Activated gamma-delta T cell (primary cell): Measurements from ENCODE around the gene MUC5B.
"Not testable (repeated sequence)": the region's sequence is repeated elsewhere in the genome, so short reads cannot be mapped to it uniquely, and the experiment has no call there.

ENCODE experiments used
- DNase-seq: peaks from one replicate; lab custom pipeline; 2025; lab: John Stamatoyannopoulos, UW

Gene MUC5B

GRCh38 chr11:1251236-1251770, 28.4 kb downstream of the MUC5B start:
- no peak for DNase-seq

- DNase-seq = no peak
These were observed 29.7 kb downstream of the MUC5B start for GRCh38 chr11:1252371-1253102.

DNA sequence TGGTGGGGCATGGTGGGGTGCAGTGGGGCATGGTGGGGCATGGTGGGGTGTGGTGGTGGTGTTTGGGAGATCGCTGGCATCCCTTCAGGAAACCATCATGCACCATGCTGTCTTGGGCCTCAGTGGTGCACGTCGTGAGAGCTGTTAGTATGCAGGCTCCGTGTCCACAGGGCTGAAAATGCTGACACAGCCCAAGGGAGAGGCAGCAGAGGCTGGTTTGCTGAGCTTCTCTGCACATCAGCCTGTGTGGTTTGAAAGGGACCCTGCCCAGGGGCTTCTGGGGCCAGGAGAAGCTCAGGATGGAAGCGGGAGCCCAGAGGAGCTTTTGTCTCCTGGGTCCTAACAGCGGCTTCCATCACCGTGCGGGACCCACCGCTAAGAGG, 30.2 kb downstream of the MUC5B start:
- no peak for DNase-seq

DNA sequence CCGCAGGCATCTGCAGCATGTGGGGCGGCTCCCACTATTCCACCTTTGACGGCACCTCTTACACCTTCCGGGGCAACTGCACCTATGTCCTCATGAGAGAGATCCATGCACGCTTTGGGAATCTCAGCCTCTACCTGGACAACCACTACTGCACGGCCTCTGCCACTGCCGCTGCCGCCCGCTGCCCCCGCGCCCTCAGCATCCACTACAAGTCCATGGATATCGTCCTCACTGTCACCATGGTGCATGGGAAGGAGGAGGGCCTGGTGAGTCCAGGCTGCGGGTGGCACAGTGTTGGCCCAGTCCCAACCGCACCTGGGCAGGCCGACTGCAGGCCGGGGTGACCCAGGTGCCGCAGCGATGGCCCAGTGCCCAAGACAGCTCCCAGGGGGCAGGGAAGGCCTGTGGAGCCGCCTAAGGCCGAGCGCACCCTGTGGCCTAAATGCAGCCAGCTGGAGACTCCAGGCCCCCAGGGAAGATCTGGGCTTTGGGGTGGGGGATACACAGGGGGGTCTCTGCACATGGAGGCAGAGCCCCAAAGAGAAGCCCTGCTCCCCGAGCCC, 31.3 kb downstream of the MUC5B start:
- no peak for DNase-seq

DNA sequence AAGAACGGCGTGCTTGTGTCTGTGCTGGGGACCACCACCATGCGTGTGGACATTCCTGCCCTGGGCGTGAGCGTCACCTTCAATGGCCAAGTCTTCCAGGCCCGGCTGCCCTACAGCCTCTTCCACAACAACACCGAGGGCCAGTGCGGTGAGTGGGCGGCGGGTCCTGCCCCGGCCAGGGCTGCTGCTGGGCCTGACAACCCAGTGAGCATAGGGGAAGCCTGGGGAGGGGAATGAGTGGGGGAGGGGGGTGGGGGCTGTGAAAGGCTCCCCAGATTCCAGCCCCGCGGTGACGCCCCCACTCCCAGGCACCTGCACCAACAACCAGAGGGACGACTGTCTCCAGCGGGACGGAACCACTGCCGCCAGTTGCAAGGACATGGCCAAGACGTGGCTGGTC, 31.9 kb downstream of the MUC5B start:
- no peak for DNase-seq

- no peak for DNase-seq
These were observed 32.3 kb downstream of the MUC5B start for GRCh38 chr11:1255151-1255550.

GRCh38 chr11:1256257-1257045, 33.6 kb downstream of the MUC5B start:
- DNase-seq = no peak

- DNase-seq = no peak
These were observed 34.5 kb downstream of the MUC5B start for GRCh38 chr11:1257366-1257765.

DNA sequence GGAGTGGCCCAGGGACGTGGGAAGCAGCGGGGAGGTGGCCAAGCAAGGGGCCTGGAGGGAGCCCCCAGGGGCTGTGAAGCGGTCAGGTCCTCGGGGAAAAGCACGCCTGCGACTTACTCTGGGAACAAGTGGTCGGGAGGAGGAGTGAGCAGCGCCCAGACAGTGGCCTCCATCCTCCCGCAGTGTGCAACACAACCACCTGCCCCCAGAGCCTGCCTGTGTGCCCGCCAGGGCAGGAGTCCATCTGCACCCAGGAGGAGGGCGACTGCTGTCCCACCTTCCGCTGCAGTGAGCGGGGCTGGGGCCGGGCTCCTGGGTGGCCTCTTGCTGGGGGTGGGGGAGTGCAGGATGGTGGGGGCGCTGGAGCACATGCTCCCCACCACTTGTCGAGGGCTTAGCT, 35.0 kb downstream of the MUC5B start:
- DNase-seq = no peak

DNA sequence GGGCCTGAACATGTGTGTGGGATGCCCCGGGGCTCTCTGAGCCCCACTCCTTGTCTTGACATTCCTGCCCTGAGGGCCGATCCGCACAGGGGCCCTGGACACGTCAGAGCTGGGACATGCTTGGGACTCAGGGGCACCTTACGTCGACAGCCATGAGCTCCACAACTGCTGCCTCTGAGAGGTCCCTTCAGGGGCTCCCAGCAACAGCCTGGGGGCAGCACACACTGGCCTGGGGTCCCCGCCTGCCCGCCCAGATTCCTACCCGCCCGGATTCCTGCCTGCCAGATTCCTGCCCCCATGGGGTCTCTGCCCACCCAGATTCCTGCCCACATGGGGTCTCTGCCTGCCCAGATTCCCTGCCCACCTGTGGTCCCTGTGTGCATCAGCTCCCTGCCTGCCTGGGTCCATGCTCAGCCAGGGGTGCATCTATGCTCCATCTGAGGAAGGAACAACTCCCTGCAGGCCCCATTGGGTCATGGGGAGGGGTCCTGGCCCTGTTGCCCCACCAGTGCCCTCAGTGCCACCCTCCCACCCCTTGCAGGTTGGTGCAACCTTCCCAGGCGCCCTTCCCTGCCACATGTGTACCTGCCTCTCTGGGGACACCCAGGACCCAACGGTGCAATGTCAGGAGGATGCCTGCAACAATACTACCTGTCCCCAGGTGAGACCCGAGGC, 35.7 kb downstream of the MUC5B start:
- DNase-seq = no peak

DNA sequence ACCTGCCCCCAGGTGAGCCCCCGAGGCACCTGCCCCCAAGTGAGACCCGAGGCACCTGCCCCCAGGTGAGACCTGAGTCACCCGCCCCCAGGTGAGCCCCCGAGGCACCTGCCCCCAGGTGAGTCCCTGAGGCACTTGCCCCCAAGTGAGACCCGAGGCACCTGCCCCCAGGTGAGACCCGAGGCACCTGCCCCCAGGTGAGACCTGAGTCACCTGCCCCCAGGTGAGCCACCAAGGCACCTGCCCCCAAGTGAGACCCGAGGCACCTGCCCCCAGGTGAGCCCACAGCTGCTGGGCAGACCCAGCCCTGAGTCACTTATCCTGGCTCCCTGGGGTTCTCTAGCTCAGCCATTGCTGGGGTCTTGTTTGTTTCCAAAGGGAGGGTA, 36.2 kb downstream of the MUC5B start:
- DNase-seq = no peak

- no peak for DNase-seq
These were observed 36.7 kb downstream of the MUC5B start for GRCh38 chr11:1259561-1259960.

DNA sequence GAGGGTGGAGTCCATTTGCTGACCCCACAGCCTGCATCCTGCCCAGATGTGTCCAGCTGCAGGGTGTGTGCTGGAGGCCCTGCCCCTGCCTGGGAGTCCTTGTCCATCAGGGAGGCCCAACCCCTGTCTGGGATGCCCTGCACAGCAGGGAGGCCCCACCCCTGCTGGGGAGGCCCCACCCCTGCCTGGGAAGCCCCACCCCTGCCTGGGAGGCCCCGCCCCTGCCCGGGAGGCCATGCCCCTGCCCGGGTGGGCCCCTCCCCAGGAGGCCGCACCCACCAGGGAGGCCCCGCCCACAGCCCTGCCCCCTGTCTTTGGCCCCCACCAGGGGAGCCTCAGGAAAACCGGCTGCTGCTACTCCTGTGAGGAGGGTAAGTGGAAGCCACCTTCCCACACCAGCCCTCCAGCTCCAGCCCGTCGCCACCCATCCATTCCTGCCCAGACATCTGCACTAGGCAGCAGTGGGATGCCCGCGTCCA, 37.2 kb downstream of the MUC5B start:
- DNase-seq = no peak

GRCh38 chr11:1260620-1261019, 37.8 kb downstream of the MUC5B start:
- no peak for DNase-seq

- no peak for DNase-seq
These were observed 38.6 kb downstream of the MUC5B start for GRCh38 chr11:1261241-1262071.

DNA sequence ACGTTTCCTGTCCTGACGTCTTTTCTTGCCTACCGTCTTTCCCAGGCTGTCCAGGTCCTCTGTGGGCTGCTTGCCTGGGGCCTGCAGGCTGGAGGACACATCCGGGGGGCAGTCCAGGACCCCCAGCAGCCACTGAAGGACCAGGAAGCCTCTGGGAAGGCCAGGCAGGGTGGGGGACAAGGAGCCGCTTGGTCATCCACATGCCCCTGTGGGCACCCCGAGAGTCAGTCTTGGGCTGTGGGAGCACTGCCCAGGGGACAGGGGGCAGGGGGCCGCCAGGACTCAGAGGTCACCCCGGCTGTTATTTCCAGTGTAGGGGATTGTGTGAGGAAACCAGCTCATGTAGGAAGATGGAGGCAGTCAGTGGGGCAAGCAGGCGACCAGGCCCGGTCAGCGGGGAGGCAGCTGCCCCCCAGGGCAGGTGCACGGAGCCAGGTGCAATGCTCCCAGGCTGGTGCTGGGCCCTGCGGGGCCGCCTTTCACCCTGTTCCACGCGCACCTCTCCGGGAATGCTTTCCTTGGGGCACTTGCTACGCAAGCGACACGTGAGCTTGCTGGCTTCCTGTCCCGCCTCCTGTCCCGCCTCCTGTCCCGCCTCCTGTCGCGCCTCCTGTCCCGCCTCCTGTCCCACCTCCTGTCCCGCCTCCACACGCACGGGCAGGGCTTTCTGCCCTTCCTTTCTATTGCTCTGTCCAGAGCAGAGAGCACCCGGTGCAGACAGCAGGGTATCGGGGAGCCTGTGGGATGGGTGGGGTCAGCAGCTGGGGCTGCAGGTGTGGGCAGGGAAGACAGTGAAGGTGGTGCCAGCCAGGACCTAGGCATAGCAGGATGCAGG, 39.5 kb downstream of the MUC5B start:
- DNase-seq = peak; percentile 64

- no peak for DNase-seq
These were observed 40.1 kb downstream of the MUC5B start for GRCh38 chr11:1263010-1263409.

DNA sequence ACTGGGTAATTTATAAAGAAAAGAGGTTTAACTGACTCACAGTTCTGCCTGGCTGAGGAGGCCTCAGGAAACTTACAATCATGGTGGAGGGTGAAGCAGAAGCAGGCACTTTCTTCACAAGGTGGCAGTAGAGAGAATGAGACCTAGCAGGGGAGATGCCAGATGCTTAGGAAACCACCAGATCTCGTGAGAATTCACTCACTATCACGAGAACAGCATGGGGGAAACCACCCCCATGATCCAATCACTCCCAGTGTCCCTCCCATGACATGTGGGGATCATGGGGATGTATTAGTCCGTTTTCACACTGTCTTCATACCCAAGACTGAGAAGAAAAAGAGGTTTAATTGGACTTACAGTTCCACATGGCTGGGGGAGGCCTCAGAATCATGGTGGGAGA, 41.6 kb downstream of the MUC5B start:
- DNase-seq = not testable (repeated sequence)

- DNase-seq = not testable (repeated sequence)
These were observed 42.6 kb downstream of the MUC5B start for GRCh38 chr11:1265480-1265879.

- not testable (repeated sequence) for DNase-seq
These were observed 44.1 kb downstream of the MUC5B start for GRCh38 chr11:1266976-1267375.
